ENCODE data around the gene KCNA10.

KCNA10 gene

DNA sequence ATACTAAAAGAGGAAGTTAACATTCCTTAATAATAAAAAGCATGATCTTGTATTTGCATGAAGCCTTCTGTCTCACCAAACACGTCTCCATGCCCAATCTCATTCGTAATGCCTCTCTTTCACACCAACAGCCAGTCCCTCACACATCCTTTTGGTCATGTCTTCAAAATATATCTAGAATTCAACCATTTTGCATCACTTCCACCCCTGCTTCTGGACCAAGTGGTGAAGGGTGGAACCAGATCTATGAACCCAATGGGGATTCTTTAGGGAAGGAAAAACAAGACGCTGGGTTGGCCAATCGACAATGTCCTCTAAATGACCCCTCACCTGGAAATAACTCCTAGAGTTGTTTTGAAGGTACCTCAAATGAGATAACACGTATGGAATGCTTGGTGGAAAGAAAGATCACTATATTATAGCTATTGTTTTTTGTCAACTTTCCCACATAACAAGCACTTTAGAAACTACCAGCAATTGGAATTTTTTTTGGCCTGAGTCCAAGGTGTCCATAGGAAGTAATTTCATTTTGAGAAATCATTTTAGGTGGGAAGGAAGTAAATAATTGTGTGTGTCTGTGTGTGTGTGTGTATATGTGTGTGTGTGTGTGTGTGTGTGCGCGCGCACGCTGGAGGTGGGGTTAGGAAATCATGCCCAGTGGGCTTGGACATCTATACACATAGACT, at the start of gene KCNA10:
TSS of gene KCNA10 (minus strand) at position 51 of the 686 bp plus-strand sequence. CDS start 388 bp downstream, outside the sequence.
- DNase-seq, result no peak

DNA sequence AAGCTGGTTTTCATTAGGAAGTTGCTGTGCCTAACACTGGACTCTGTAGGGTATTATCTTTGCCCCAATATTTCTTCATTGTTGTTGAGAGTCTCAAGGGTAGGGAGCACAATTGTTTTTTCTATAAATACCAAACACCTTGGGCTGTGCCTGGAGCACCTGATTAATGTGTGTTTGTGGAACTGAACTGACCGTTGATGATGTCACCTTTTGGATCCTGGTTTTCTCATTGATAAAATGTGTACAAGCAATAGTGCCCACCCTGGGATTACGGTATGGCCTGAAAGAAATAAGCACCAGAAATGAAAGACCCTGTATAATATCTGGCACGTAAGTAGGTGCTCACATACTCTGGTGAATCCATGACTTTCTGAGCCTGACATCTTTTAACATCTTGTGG, 47.9 kb upstream of the KCNA10 start:
- DNase-seq, result no peak

DNA sequence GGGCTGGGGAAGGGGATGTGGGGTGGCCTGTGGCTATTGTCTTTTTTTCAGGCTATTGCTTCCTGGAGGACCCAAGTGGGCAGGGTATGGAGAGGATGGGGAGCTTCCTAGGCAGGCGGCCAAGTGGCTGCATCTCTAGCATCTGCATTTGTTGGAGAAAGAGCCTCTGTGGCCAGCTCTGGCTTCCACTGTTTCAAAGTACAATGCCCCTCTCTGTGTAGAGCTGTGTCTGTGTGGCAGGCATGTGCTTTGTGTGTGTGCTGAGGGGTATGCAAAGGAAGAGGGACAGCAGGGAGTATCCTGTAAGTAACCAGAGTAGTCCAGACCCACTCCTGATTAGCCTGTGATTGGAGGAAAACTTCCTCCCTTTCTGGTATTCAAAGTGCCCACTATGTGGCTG, 46.6 kb upstream of the KCNA10 start:
- no peak for DNase-seq

DNA sequence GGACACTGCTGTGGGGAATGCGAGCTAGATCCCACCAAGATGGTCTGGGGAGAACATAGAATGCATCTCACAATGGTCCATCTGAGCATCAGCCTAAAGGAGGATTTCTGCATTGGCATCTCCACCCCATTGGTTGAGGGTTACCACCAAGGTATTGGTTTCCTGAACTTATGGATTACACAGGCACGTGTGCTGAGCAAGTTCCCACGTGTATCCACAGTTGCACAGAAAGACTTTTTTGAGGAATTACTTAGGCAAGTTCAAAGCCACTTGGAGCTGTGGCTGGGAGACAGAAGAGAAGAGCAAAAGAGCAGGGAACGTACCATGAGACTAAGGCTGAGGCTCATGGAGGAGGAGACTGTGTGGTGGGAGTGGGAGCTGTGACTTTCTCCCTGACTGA, 44.1 kb upstream of the KCNA10 start:
- DNase-seq, result no peak

DNA sequence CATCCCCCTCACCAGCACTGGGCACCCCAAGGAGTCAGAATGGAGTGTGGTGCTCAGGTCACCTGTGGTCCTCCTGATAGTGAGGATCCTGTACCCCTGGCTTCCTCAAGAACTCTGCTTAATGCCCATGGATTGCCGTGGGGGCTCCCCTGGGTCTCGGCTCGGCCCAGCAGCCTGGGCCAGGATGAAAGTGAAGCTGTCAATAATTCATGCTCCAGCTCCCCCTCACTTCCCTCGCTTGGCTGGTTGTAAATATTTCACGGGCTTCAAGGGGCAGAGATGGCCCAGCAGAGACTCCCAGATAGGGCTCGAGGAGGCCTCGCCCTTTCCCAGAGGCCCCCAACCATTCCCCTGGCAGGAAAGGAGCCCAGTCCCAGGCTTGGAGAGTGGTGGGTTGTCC, 42.6 kb upstream of the KCNA10 start:
- no peak for DNase-seq

DNA sequence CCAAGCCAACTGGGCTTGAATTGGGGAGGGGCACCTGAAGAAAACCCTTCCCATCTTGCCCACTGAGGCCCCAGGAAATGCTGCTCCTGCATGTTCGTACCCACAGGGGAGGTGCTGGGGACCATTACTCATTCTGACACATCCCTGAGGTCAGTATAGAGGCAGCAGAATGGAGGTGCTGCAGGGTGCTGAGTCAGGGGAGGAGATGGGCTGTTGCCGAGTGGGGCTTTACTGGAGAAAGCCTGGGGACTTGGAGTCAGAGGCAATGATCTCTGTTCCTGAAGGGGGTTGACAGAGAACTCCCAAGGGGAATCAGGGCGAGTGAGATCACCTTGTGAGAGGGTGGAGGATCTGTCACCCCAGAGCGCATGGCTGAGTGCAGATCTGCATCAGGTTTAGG, 40.2 kb upstream of the KCNA10 start:
- DNase-seq, result peak; percentile 28

DNA sequence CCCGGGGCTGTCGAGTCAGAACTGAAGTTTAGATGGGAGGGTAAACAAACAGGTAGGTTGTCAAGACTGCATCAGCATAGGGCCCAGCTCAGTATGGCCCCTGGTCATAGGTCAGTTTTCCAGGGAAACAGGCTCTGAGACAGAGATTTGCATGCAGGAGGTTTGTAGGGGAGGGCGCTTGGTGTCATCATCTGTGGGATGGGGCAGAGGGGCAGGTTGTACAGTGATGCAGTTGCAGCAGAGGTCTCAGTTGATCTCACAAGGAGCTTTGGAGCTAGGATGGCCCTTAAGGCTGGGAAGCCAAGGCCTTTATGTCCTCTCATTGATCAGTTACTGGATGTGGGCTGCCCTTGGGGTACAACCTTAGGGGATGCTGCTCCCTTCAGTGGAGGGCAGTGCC, 38.5 kb upstream of the KCNA10 start:
- no peak for DNase-seq

DNA sequence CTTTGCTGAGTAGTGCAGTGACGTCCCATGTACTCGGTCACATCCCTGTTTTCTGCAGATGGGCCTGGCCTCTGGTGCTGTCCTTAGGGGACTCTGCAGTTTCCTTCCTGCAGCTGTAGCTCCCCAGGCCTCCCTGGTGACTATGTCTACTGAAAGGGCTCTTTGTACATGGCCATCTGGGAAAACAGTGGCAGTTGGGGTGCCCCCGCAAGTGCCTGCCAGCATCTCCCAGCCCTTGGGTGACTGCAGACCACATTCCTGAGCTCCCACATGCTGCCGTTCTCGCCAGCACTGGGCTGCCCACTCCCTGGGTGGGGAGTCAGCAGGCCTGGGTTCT, 37.5 kb upstream of the KCNA10 start:
- DNase-seq, result no peak

DNA sequence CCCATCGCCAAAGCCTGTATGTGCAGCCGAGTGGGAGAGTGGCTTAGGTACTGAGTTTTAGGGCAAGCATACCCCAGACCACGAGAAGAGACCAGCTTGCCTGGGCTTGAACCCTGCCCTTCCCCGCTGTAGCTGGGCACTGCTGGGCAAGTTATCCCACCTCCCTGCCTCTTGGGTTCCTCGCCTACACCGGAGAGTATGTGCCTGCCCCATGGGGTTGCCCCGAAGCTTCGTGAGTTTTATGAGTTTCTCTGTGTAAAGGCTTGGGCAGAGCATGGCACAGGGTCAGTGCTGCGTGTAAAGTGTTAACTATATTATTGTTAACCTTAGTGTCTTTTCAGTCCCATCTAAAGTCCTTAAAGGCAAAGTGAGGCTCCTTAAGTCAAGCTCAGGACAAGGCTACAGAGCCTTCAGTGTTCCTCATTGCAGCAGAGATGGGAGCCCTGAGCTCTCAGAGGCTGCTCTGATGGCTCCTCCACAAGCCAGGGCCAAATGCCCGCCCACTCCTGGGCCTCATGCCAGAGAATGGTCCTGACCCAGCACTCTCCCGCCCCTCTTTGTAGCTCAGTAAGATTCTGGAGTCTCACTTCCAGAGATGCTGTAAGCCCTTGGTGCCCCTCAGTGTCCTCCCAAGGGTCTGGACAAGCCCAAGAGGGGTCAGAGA, 37.0 kb upstream of the KCNA10 start:
- no peak for DNase-seq

DNA sequence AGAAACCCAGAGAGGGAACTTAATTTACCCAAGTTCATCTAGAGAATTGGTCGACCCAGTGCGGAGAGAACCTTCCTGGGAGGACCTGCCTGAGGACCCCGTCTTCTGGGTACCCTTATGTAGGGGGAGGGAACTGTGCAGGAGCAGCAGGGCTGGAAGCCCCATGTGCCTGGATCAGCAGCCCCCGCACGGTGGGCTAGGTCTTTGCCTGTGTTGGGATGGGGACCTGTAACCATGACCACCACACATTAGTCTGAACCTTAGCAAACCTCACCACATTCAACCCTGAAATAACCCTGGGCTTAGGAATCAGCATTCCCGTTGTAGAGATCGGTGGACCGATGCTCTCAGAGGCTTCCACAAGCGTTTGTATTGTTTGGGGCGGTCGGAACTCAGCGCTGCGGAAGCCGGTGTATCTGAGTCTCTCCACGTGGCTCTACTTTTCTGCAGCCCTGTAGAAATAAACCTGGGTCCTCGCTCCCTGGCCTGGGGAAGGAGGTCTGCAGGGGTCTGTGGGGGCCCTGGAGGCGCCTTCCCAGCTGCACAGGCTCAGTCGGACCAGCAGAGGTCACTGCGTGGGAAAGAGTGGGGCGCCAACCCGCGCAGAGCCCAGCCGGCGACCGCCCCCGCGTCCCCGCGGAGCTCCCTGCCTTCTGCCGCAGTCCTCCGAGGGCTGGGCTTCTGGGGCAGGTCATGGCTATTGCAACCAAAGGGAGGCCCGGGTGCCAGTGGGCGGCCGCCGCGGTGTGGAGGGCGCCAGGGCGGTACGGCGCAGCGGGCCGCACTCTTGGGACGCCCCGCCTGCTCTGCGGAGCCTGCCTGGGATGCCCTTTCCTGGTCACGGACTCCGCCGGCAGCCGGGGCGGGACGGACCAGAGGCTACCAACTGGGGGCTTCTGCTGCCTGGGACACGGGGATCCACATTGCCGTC, 36.2 kb upstream of the KCNA10 start:
- peak; percentile 57 for DNase-seq

DNA sequence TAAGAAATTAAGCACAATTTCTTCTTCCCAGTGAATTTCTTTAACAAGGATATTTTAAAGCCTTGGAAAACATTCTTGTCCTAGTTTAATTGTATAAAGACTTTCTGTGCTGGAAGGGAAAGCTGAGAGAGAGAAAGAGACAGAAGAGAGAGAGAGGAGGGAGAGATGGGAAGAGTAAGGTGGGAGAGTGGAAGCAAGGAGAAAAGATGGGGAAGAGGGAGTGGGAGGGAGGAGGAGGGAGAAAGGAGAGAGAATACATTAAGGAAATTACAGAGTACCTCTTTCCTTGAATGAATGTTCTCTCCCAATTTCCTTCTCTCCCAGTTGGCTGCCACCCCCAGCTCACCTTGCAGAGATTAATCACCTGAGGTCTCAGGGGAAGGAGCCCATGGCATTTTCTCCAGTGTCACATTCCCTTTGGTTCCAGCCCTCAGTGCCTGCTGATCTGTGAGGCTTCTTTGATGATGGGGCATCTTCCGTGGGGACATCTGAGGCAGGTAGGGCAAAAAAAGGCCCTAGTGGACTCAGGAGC, 32.4 kb upstream of the KCNA10 start:
- DNase-seq, result no peak

DNA sequence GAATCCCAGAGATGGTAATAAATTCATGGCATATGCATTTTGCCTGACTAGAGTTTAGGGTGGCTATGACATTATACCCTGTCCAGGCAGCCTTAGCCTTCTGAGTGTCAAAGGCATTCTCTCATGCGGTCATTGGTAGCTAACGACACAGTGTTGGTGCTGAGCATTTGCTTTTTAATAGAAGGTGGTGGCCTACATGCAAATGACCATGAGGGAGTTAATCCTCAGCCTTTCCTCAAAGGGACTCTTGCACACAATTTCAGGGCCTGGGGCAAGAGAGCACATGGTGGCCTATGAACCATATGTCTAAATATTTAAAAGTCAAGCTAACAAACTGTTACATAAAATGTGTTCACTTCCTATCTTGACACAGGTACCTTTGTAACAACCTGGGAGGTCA, 30.9 kb upstream of the KCNA10 start:
- no peak for DNase-seq

DNA sequence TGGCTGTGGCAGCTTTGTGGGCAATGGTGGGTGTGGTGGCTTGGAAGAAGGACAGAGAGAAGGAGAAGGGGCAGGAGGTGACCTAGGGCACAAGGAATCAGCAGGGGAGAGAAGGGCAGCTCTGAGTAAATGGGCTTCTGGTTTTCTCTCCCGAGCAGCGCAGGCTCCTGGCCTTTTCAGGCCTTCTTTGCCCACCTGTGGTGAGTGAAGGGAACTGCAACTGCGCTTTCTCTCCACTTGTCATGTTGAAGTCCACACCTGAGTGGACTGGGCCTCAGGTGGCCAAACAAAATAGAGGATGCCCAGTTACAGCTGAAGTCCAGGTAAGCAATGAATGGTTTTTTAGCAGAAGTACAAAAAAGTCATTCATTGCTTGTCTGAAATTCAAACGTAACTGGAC, 29.4 kb upstream of the KCNA10 start:
- peak; percentile 13 for DNase-seq

DNA sequence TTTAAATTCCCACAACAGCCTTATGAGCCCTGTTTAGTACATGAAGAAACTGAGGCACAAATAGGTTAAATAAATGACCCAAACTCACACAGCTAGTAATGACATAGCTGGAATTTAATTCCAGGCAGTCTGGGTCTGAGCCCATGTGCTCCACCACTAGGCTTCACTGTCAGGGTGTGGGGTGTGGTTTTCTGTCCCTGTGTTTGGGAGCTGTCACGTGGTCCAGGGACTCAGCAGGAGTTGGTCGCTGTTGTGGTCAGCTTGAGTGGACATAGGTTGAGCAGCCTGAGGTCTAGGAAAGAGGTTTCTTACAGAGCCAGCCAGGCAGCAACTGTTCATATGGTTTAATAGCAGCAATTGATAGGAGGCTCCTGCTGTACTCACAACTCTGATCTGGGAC, 28.0 kb upstream of the KCNA10 start:
- no peak for DNase-seq

DNA sequence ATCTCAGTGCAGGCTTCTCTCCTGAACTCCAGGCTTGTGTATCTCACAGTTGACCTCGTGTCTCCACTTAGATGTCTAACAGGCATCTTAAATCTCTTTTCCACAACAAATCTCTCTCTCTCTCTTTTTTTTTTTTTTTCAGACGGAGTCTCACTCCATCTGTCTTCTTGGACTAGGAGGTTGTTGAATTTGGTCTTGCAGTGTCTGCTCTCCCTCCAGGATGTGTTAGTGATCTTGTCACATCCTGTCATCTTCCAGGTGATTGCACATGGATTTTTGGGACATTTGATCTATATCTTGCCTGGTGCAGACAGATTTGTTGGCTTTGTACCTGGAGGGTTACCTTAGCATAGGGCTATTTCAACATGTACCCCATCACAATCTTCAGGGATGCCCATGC, 26.5 kb upstream of the KCNA10 start:
- DNase-seq, result no peak

DNA sequence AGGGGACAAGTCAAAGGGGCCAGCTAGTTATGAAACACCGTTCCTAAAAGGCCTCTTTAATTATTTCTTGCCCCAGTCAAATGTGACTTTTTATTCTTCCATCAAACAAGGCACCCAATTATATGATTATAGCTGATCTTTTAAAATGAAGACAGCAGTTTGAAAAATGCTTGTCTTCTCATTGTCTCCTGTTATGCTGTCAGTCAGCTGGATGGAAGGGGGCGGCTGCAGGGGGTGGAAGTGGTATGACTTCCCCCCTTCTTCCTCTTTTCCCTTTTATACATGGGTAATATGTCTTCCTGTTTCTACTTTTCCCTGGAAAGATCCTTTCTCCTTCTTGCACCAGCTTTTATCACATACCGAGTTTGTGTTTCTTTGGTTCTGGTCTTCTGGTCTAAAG, 25.8 kb upstream of the KCNA10 start:
- DNase-seq, result no peak

DNA sequence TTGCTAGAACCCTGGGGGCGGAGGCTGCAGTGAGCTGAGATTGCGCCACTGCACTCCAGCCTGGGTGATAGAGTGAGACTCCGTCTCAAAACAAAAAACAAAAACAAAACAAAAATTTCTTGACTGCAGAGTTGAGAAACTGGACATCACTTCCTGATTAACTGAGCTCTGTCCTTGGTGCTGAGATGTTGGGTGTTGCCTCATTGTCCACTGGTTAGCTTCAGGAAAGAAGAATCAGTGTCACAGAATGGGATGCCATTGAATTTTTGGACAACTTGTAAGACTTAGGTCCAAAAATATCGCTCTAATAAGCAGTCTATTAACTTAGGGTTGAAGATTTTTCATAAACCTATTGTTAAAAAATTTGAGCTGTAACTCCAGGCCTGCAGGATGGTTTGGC, 23.8 kb upstream of the KCNA10 start:
- no peak for DNase-seq

DNA sequence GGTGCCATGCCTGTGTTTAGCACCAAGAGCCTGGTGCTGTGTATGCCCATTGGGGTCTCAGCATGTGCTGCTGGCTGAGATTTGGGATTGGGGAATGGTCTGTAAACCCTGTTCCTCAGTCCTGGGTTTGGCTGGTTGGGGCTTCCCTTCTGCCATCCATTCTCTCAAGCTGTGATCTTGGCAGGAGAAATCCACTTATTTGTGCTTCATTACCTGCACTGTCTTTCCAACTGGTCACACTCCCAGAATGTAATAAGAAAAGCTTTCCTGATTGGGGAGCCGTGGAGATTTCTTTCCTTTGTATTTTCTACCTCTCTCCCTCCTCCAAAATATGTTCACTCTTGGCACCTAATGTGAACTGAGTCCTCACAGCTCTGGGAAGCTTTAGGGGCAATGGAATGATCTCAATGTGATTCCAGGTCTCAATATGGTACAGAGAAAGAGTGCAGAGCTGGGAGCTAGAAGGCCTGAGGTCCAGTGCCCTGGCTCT, 23.0 kb upstream of the KCNA10 start:
- DNase-seq, result no peak

DNA sequence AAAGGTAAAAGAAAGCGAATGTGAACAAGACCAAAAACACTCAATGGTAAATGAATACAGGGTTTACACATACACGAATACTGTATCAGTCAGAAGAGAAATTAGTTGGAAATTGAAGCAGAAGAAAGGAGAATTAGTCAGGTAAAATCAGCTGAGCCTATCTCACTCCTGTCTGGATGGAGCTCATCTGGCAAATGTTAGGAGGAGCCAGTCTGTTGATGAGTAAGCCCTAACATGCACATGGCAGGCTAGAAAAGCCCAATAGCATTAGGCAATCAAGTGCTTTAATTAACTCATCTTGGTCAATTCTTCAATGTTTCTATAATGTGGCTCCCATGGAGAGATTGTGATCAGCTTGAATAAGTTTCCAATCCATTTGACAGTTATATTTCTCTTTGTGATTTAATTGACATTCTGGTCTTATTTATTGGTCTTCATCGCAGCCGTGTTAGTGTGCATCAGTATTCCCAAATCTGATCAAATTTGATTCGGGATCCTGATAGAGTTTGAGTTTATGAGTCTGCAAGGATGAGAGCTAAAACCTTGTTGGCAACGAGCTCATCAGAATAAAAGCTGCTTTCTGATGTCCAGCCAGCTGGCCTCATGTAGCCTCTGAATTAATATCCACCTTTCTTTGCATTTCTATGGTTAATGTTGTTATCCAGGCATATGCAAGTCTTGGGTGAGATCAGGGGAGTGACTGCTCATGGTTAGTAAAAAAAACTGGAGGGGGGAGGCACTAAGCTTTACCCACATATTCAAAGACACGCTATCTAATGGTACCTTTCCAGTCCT, 22.1 kb upstream of the KCNA10 start:
- DNase-seq, result no peak

DNA sequence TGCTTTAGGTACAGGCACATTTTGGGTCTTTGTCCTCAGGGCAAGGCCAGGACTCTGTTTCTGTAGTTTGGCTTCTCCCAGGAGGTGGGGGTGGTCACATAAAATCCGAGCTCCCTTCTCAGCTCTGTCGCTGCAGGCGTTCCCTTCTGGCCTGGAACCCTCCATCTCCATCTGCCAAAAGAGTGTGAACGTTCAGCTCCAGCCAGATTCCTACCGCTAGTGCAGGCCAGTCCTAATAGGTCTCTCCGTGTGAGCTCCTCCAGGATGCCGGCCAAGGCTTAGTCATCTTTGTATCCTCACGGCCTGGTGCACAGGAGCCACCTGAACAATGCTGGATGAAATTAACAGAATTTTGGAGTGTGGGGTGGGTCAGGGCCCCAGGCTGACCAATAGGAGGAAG, 19.9 kb upstream of the KCNA10 start:
- DNase-seq, result no peak

DNA sequence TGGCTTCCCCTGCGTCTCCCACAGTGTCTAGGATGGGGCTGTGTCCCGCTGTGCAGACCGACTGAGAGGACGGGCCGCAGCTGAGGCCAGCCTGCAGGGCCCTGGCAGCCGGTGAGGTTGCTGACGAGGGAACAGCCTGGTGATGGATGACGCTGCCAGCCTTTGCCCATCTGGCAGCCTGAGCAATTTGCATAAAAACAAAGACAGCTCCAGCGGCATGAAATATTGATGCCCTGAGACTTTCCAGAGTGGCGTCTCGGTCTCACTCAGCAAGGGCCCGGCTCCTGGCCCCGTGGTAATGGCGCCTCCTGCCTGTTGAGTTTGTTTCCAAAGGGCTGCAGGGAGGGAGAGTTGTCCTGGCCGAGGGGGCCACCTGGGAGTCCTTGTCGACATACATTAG, 19.1 kb upstream of the KCNA10 start:
- DNase-seq, result no peak

DNA sequence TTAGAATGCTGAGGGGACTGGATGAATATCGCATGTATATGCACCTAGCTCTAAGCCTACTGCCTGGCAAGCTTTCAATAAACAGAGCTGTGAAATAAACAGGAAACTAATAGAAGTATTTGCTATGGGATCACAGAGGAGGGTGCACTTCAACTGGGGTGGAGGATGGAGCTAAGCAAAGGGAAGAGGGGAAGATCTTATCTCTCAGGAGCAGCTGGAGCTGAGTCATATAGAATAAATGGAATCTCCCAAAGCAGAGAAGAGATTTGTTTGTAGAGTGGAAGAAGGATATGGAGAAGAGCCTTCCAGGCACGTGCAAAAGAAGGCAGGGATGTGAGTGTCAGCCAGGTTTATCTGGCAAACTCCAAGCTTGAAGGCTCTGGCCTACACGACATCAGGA, 17.0 kb upstream of the KCNA10 start:
- DNase-seq, result no peak

DNA sequence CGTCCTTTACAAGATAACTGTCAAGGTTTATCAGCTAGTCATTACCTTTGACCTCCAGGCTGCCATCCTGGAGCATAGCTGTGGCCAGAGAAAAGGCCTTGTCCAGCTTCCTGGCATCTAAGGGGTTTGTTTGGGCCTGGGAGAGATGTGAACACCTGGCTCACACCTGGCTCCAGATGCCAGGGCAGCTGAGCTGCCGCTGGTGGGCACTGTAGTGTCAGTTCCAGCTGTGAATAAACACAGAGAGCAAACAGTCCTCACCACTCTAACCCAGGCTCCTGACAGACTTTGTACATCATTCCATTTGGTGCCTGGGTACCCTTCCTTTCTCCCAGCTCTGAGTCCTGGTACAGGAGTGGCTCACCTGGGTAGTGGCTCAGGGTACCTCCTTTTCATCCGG, 14.3 kb upstream of the KCNA10 start:
- DNase-seq, result no peak
